Memory B cell (primary cell): ENCODE results near the gene GALNT9.
"Not testable (repeated sequence)": the region's sequence is repeated elsewhere in the genome, so short reads cannot be mapped to it uniquely, and the experiment has no call there.

ENCODE experiments used
- ATAC-seq: fragments of 150-1000 bp; cut with Tn5 transposase; 2 replicates; pipeline ENCODE4 v1.10.0; 2021; ENCODE audit warnings: low read depth, mild to moderate bottlenecking, moderate library complexity
- DNase-seq, 2 donors: peaks; one replicate each; pipeline ENCODE4 v3.0.0; 2022; ENCODE audit warnings: low spot score in 2 of 2
- H3K27ac Mint-ChIP-seq: one replicate; pipeline ENCODE4 v1.8.0; 2022; ENCODE audit warnings: mild to moderate bottlenecking, moderate library complexity, mixed read lengths
- H3K27me3 Mint-ChIP-seq: one replicate; pipeline ENCODE4 v1.8.0; 2022; ENCODE audit warnings: mixed read lengths
- H3K36me3 Mint-ChIP-seq: one replicate; pipeline ENCODE4 v1.8.0; 2022; ENCODE audit warnings: mild to moderate bottlenecking, mixed read lengths
- H3K4me1 Mint-ChIP-seq: one replicate; pipeline ENCODE4 v1.8.0; 2022; ENCODE audit warnings: mixed read lengths
- H3K4me3 Mint-ChIP-seq: one replicate; pipeline ENCODE4 v1.8.0; 2022; ENCODE audit warnings: mild to moderate bottlenecking, moderate library complexity, mixed read lengths
- H3K9me3 Mint-ChIP-seq: one replicate; pipeline ENCODE4 v1.8.0; 2022; ENCODE audit warnings: mixed read lengths

The GALNT9 gene

DNA sequence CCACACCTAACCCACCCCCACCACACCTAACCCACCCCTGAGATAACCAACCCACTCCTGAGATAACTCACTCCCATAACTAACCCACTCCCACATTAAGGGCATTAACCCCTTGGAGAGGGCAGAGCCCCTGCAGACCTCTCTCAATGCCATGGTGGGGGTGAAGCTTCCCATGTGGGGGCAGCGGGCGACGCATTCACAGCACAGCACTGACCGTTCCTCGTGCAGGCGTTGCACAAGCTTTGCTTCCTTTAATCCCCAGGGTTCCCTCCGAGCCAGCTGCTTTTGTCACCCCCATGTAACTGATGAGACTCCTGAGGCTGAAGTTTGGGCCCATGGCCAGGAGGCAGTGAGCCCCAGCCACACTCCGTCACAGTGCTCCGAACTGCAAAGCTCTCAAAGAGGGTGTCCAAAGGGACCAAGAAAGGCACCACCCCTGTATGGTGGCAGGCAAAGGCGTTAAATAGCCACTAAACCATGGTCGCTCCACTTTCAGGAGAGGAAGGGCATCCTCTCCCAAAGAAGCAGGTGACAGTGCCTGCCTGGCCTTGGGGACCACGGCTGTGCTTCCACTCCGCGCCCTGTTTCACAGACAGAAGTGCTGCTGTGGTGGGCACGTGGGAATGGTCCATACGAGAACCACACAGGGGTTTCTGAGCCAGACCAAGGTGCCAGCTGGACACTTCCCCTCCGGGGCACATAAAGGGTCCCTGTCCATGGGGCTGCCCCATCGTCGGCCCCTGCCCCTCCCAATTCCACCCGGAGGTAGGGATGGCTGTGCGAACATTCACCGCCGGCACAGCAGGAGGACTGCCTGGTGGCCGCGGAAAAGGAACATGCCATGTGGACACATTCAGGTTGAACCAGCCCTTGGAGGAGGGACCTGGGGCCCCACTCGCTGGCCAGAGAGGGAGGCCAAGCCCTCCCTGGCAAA, 28.3 kb downstream of the GALNT9 start:
- DNase-seq (no peak), ATAC-seq (no peak)
- no peaks in the 10 kb centered on the region for H3K36me3 Mint-ChIP-seq
- no peaks in the 10 kb centered on the region for H3K27me3 Mint-ChIP-seq
- peaks cover 3% of the 10 kb centered on the region for H3K9me3 Mint-ChIP-seq
- H3K4me1 Mint-ChIP-seq: no peaks in the 10 kb centered on the region
- no peak overlapping the region for H3K4me3 Mint-ChIP-seq
- H3K27ac Mint-ChIP-seq: no peak overlapping the region

DNA sequence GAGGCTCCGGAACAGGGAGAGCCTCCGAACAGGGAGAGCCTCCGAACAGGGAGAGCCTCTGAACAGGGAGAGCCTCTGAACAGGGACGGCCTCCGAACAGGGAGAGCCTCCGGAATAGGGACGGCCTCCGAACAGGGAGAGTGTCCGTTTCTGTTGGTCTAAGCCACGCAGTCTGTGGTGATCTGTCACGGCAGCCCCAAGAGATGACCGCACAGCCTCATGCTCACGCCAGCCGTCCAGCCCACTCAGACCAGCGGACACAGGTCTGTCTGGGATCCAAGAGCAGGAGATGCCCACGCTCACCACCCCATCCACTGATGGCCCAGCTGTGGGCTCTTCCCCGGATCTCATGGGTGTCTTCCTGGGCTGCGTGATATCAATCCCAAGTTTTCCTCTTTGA, 33.3 kb downstream of the GALNT9 start:
- no peak overlapping the region for H3K4me3 Mint-ChIP-seq
- H3K4me1 Mint-ChIP-seq: peaks cover 2% of the 10 kb centered on the region
- no peak overlapping the region for H3K27ac Mint-ChIP-seq
- H3K9me3 Mint-ChIP-seq: peaks cover 5% of the 10 kb centered on the region
- no peak for ATAC-seq
- DNase-seq: no peak
- H3K27me3 Mint-ChIP-seq: peaks cover 4% of the 10 kb centered on the region
- H3K36me3 Mint-ChIP-seq: no peaks in the 10 kb centered on the region

DNA sequence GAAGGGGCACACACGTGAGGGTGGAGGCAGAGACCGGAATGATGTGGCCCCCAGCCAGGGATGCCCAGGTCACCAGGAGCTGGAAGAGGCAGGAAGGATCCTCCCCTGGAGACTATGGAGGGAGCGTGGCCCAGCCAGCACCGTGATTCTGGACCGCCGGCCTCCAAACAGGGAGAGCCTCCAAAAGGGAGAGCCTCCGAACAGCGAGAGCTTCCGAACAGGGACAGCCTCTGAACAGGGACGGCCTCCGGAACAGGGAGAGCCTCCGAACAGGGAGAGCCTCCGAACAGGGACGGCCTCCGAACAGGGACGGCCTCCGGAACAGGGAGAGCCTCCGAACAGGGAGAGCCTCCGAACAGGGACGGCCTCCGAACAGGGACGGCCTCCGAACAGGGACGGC, 33.8 kb downstream of the GALNT9 start:
- H3K27ac Mint-ChIP-seq, ATAC-seq: not testable (repeated sequence)

DNA sequence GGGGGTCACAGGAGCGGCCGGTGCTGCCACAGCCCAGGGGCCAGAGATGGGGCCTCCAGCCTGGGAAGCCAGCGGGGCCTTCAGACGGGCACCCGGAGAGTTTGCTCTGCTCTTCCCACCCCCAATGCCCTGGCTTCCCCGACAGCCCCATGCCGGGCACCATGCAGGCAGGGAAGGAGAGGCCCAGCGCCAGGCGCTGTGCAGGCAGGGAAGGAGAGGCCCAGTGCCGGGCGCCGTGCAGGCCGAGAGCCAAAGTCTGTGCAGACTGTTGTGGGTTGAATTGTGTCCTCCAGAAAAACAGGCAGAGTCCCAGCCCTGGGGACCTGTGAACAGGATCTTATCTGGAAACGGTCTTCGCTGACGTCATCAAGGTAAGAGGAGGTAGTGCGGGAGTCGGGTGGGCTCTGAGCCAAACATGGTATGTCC, 34.3 kb downstream of the GALNT9 start:
- Mint-ChIP-seq H3K27ac (no peak overlapping the region), H3K4me1 (peaks cover 2% of the 10 kb centered on the region), H3K36me3 (no peaks in the 10 kb centered on the region), H3K27me3 (peaks cover 4% of the 10 kb centered on the region), H3K9me3 (peaks cover 5% of the 10 kb centered on the region), H3K4me3 (no peak overlapping the region)
- no peak for DNase-seq
- no peak for ATAC-seq

More for the DNA sequence above, 33.8 kb downstream of the GALNT9 start:
- H3K36me3 Mint-ChIP-seq, H3K4me1 Mint-ChIP-seq, H3K4me3 Mint-ChIP-seq, DNase-seq, H3K27me3 Mint-ChIP-seq, H3K9me3 Mint-ChIP-seq: not testable (repeated sequence)

DNA sequence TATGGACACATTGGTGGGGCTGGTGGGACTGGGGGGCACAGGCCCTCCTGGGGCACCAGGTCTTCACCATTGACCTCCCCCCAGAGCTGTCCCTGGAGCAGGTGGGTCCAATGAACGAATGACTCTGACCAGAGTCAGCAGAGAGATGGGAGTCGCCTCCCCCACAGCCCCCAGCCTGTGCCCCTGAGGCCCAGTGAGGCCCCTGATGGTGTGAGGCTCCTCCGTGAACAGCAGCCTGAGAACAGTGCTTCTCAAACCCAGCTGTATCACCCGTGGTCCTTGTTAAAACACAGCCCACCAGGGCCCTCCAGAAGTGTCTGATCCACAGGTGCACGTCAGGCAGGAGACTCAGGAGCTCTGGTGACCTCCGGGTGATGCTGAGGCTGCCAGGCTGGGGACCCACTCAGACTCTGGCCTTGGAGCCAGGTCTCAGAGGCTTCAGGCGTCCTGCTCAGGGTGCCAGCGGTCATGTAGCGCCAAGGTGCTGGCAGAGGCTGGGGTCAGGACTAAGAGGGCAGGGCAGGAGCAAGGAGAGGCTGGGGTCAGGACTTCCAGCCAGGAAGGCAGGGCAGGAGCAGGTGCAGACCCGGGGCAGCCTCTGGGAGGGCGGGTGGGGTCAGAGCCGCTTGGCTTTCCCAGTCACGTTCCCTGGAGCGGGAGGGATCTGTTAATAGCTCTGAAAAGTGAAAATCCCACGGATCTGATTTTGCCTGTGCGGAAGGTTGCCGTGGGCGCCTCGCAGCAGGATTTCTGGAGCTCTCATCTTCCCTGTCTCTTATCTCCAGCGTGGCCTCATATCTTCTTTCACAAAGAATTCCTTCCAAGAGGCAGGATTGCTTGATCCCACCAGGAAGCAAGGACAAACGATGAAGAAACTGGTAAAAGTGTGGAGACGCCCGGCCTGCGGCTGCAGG, 35.0 kb downstream of the GALNT9 start:
- ATAC-seq (no peak), DNase-seq (no peak)
- Mint-ChIP-seq H3K27ac (no peak overlapping the region), H3K4me3 (no peak overlapping the region), H3K4me1 (peaks cover 2% of the 10 kb centered on the region), H3K27me3 (peaks cover 4% of the 10 kb centered on the region), H3K36me3 (no peaks in the 10 kb centered on the region), H3K9me3 (peaks cover 5% of the 10 kb centered on the region)

DNA sequence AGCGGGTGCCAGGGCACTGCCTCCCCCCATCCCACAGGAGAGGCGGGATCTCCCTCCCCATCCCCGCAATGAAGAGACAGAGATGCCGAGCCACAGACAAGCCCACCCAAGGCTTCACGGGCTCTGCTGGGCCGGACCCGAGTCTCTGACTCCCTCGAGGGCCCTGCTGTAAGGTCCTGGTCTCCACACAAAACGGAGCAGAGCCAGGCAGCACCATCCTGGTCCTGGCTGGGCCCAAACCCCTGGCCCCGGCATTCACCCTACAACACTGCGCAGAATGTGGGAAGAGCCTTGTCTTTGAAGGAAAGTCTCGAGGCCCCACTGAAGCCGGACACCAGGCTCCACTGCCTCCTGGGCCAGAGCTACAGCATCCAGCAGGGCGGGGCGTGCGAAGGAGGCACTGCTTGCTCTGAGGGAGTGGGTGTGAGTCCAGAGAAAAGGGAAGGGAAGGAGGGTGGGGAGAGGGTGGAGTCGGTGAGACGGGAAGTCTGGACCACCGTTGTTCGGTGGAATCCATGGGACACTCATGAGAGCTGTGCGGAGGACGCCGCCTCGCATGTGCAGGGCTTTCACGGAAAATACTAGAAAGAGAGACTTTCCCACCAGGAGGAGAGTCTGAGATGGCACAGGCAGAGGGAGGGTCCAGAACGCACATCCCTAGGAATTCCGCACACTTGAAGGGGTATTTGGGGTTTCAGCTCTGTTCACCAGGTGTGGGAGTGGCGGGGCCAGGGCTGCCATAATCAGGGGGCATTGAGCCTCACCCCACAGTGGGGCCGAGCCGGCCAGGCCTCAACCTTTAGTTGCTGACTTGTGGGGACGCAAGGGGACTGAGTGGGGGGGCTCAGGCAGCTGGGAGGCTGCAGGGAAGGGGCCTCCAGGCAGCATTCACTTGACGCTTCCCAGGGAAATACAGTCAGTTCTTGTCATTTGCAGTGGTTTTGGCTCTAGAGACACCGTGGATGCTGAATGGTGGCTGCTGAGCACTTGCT, 36.8 kb downstream of the GALNT9 start:
- Mint-ChIP-seq H3K27ac (no peak overlapping the region), H3K4me3 (no peak overlapping the region), H3K9me3 (peaks cover 2% of the 10 kb centered on the region), H3K27me3 (peaks cover 4% of the 10 kb centered on the region), H3K36me3 (no peaks in the 10 kb centered on the region), H3K4me1 (peaks cover 2% of the 10 kb centered on the region)
- DNase-seq: no peak
- ATAC-seq: no peak

DNA sequence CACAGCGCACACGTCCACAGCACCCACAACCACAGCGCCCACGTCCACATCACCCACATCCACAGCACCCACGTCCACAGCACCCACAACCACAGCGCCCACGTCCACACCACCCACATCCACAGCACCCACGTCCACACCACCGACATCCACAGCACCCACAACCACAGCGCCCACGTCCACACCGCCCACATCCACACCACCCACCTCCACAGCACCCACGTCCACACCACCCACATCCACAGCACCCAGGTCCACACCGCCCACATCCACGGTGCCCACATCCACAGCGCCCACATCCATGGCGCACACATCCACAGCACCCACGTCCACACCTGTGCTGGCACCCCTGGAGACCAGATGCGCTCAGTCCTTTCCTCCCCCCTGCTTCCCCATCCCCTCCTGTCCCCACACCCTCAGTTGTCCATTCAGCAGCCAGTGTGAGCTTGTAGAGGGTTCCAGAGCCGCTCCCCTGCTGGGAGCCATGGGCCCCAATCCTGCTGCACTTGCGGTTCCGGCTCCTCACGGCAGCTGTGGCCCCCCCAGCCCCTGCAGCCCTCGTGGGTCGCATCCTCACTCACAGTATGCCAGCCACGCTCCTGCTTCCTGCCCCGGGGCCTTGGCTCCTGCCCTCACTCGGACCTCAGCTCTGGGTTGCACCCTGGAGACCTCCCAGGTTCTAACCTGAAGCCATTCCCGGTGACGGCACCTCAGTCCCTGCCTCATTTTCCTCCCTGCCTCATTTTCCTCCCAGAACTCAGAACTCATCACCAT, 37.8 kb downstream of the GALNT9 start:
- no peak for DNase-seq
- Mint-ChIP-seq H3K4me1 (peaks cover 2% of the 10 kb centered on the region), H3K4me3 (no peak overlapping the region), H3K9me3 (peaks cover 2% of the 10 kb centered on the region), H3K27ac (no peak overlapping the region), H3K27me3 (peaks cover 4% of the 10 kb centered on the region), H3K36me3 (no peaks in the 10 kb centered on the region)
- no peak for ATAC-seq

DNA sequence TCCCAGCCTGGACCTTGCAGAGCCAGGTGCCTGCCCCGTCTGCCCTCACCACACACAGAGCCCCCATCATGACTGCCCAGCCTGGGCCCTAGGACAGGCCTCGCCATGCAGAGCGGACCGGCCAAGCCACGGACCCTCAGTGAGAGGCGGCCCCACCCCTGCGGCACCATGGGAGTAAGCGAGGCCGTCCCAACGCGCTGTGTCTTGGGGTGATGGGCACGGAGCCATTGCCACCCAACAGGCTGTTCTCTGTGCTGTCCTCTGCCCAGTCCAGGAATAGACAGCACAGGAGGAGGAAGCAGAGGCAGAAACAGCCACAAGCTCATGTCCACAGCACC, 39.2 kb downstream of the GALNT9 start:
- ATAC-seq: no peak
- Mint-ChIP-seq H3K4me3 (no peak overlapping the region), H3K27ac (no peak overlapping the region), H3K27me3 (peaks cover 8% of the 10 kb centered on the region), H3K4me1 (peaks cover 7% of the 10 kb centered on the region), H3K9me3 (peaks cover 2% of the 10 kb centered on the region), H3K36me3 (no peaks in the 10 kb centered on the region)
- DNase-seq: no peak

DNA sequence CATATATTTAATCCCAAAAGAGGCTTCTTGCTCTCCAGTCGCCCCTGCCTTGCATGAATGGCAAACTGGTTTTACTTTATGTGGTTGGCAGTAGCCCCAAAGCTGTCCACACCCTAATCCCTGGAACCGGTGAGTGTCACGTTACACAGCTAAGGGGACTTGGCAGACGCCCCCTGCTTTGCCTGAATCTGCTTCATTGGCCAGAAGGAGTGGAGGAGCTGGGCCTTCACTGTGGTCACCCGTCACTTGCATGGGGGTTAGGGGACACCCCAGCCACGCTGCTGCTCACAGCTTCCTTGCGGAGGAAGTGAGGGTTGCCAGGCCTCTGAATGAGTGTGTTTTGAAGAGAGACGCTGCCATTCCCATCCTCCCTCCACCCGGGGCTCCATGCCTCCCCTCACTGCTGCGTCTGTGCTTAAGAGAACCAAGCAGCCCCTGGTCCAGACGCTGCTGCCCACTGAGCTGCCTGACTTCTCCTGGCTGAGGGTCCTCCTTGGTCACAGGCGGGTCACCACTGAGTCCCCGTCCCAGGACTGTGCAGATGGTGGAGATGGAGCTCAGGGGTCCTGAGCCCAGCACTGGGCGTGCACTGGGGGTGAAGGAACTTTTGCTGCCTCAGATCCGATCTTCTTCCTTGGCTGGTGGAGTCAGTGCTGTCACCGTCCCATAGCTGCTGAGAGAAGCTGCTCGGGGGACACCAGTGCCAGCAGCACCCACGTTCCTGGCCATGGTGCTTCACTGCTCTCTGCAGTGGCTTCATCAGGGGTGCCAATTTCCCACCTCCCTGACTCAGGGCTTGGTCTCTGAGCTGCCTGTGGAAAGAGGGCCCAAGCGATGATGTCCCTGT, 39.8 kb downstream of the GALNT9 start:
- Mint-ChIP-seq H3K4me1 (peaks cover 7% of the 10 kb centered on the region), H3K36me3 (no peaks in the 10 kb centered on the region), H3K4me3 (no peak overlapping the region), H3K27ac (no peak overlapping the region), H3K9me3 (peaks cover 2% of the 10 kb centered on the region), H3K27me3 (peaks cover 8% of the 10 kb centered on the region)
- DNase-seq (no peak), ATAC-seq (no peak)

DNA sequence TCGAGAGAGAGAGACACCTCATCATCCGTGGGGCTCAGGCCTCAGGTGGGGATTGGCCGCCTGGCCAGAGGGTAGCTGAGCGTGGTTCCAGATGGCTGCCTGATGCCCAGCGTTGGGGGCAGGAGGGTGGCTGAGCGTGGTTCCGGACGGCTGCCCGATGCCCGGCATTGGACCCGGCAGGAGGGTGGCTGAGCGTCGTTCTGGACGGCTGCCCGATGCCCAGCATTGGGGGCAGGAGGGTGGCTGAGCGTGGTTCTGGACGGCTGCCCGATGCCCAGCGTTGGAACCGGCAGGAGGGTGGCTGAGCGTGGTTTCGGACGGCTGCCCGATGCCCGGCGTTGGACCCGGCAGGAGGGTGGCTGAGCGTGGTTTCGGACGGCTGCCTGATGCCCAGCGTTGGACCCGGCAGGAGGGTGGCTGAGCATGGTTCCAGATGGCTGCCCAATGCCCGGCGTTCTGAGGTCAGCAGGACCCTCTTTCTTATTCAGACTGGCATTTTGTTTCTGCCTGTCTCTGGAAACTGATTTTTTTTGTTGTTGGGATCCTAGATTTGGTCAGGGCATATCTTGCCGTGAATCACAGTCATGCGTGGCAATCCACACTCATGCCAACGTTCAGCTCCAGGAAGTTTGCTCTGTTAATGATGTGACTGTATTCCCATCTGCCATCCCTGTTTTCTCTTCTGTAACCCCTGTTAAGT, 40.7 kb downstream of the GALNT9 start:
- Mint-ChIP-seq H3K27ac (no peak overlapping the region), H3K27me3 (peaks cover 8% of the 10 kb centered on the region), H3K4me3 (no peak overlapping the region), H3K4me1 (peaks cover 7% of the 10 kb centered on the region), H3K9me3 (peaks cover 2% of the 10 kb centered on the region), H3K36me3 (no peaks in the 10 kb centered on the region)
- no peak for DNase-seq
- no peak for ATAC-seq

DNA sequence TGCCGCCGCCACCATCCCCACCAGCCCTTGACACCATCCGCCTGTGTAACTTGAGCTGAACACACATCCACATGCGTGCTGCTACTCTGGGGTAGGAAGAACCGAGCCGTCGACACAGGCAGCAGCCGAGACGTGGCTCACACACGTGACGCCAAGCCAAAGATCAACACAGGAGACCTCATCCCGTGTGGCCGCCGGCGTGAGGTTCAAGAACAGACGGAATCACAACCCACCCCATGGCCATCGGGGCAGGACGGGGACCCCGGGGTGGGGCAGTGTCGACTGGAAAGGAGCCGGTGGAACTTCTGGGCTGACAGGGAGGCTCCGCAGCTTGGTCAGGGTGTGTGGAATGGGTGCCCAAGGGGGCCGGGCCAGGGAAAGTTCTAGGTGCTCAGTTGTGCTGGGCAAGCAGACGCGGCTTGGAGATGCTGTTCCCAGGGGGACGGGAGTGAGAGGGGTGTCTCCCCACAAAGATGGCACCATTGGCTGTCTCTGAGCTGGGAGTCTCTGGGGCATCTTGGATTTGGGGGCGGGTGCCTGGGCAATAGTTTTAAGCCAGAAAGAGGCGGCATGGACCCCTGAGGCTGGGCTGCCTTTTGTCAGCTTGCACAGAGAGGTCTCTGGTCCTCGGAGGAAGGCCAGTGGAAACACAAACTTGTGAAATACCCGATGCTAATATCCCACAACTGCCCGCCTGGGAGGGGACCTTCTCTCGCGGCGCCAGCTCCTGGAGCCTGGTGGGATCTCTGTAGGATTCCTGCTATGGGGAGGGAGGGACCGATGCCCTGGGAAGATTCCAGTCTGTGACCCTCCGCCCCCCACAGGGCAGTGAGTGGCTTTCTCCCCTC, 41.8 kb downstream of the GALNT9 start:
- Mint-ChIP-seq H3K9me3 (peaks cover 2% of the 10 kb centered on the region), H3K27me3 (peaks cover 8% of the 10 kb centered on the region), H3K27ac (no peak overlapping the region), H3K4me1 (peaks cover 7% of the 10 kb centered on the region), H3K4me3 (no peak overlapping the region), H3K36me3 (no peaks in the 10 kb centered on the region)
- ATAC-seq (no peak), DNase-seq (no peak)
